HCT116 (cell line): ENCODE results near the gene ACTA2. TPM values are rescaled to one million over a fixed set of nuclear protein-coding genes. Genes with fewer than 3 reads are reported as not detected.

ENCODE experiments used
- ATAC-seq: fragments of 200-7000 bp; cut with Tn5 transposase; 2 replicates; pipeline ENCODE4 v1.9.1; 2020; ENCODE audit warnings: mild to moderate bottlenecking, moderate library complexity
- BruUV-seq: library from RNA; stranded (reverse); fragments of 400-500 nt; replicated peaks from 2 replicates; lab custom pipeline; 2021; lab: Mats Ljungman, UMichigan
- CTCF ChIA-PET: fragments of 300-600 bp; sonication (Branson Sonifier 250); formaldehyde crosslinking; loops from one replicate; lab custom pipeline; 2021; ENCODE audit warnings: antibody characterized with exemption; lab: Charles Lee
- POLR2A ChIA-PET: fragments of 300-600, 350-600 bp; sonication (Branson Sonifier 250); formaldehyde crosslinking; loops from one replicate; lab custom pipeline; 2021; ENCODE audit warnings: antibody characterized with exemption; lab: Charles Lee
- RAD21 ChIA-PET, 2 experiments: fragments of 300-600 bp; sonication (Branson Sonifier 250); formaldehyde crosslinking; loops; one replicate each; lab custom pipeline; 2023; ENCODE audit warnings: low total read pairs in 2 of 2; ENCODE audit not compliant: uncharacterized antibody in 2 of 2, unreplicated experiment in 2 of 2, low non-redundant PET in 1 of 2; lab: Charles Lee
- DNase-seq: peaks from one replicate; pipeline ENCODE4 v3.0.0-alpha.2; 2010; ENCODE audit warnings: low read depth, low spot score
- H2AFZ ChIP-seq: fragments of 200-600 bp; shearing (Covaris generic), sonication (generic); 2 replicates; pipeline ENCODE4 v1.6.1; 2017; ENCODE audit warnings: low read depth, mixed run types, mixed read lengths, antibody characterized with exemption, low read length; ENCODE audit not compliant: poor library complexity, severe bottlenecking
- H3K27ac ChIP-seq: 2 replicates; pipeline ENCODE4 v1.5.1; 2012; ENCODE audit warnings: low read depth, low read length
- H3K27me3 ChIP-seq: fragments of 200-600 bp; sonication (generic); 2 replicates; pipeline ENCODE4 v1.6.1; 2016; ENCODE audit warnings: mixed run types, low read length, mixed read lengths; ENCODE audit not compliant: insufficient read depth
- H3K36me3 ChIP-seq, 2 experiments: fragments of 200-500 bp in 1 of 2; fragments of 200-600 bp in 1 of 2; sonication (Bioruptor generic) in 1 of 2; sonication (generic) in 1 of 2; 2 replicates each; pipeline versions ENCODE4 v1.5.1 to v1.6.1; 2014 to 2016; ENCODE audit warnings: low read length in 2 of 2, inconsistent platforms in 1 of 2, mixed read lengths in 1 of 2, mixed run types in 1 of 2; ENCODE audit not compliant: insufficient read depth in 2 of 2, control insufficient read depth in 1 of 2
- H3K4me1 ChIP-seq, 2 experiments: fragments of 200-600 bp in 1 of 2; sonication (generic) in 1 of 2; 2 replicates each; pipeline versions ENCODE4 v1.5.1 to v1.6.1; 2012 to 2017; ENCODE audit warnings: low read length in 2 of 2, inconsistent platforms in 1 of 2, mild to moderate bottlenecking in 1 of 2, mixed read lengths in 1 of 2, mixed run types in 1 of 2, moderate library complexity in 1 of 2; ENCODE audit not compliant: insufficient read depth in 2 of 2, control insufficient read depth in 1 of 2
- H3K4me2 ChIP-seq: fragments of 200-600 bp; sonication (generic); 2 replicates; pipeline ENCODE4 v1.6.1; 2017; ENCODE audit warnings: mixed run types, low read length, mixed read lengths
- H3K4me3 ChIP-seq, 2 experiments: fragments of 200-600 bp in 1 of 2; sonication (generic) in 1 of 2; replicated peaks in 1 of 2; 2 replicates each; pipeline ENCODE4 v1.5.1; 2011 to 2016; ENCODE audit warnings: low read length in 2 of 2, control low read depth in 1 of 2, low read depth in 1 of 2, mild to moderate bottlenecking in 1 of 2, mixed read lengths in 1 of 2, mixed run types in 1 of 2
- H3K79me2 ChIP-seq: fragments of 200-600 bp; sonication (generic); 2 replicates; pipeline ENCODE4 v1.6.1; 2017; ENCODE audit warnings: mild to moderate bottlenecking, mixed run types, low read length, moderate library complexity, mixed read lengths; ENCODE audit not compliant: insufficient read depth
- H3K9ac ChIP-seq: fragments of 200-600 bp; sonication (generic); 2 replicates; pipeline ENCODE4 v1.6.1; 2016; ENCODE audit warnings: low read length, mixed read lengths
- H3K9me2 ChIP-seq: fragments of 200-600 bp; sonication (generic), shearing (Covaris generic); 2 replicates; pipeline ENCODE4 v1.6.1; 2017; ENCODE audit warnings: mixed run types, mild to moderate bottlenecking, moderate library complexity; ENCODE audit not compliant: insufficient read depth
- H3K9me3 ChIP-seq, 2 experiments: fragments of 200-500 bp in 1 of 2; fragments of 200-600 bp in 1 of 2; sonication (Bioruptor generic) in 1 of 2; sonication (generic) in 1 of 2; 2 replicates each; pipeline ENCODE4 v1.6.1; 2014 to 2017; ENCODE audit warnings: low read length in 2 of 2, mixed read lengths in 2 of 2, inconsistent platforms in 1 of 2, low read depth in 1 of 2, mild to moderate bottlenecking in 1 of 2, mixed run types in 1 of 2, moderate library complexity in 1 of 2; ENCODE audit not compliant: control insufficient read depth in 1 of 2, insufficient read depth in 1 of 2
- H4K20me1 ChIP-seq: fragments of 200-600 bp; sonication (generic), shearing (Covaris generic); 2 replicates; pipeline ENCODE4 v1.6.1; 2017; ENCODE audit warnings: mixed run types, mild to moderate bottlenecking, moderate library complexity; ENCODE audit not compliant: insufficient read depth
- CBX3 ChIP-seq: IDR thresholded peaks from 2 replicates; pipeline ENCODE4 v1.6.1; 2012; ENCODE audit warnings: low read depth
- CTCF ChIP-seq, 3 experiments: fragments of 200-600 bp in 1 of 3; sonication (generic) in 1 of 3; IDR thresholded peaks in 2 of 3; conservative IDR thresholded peaks in 1 of 3; 2 replicates each; pipeline ENCODE4 v1.5.1; 2012 to 2017; ENCODE audit warnings: low read depth in 2 of 3, low read length in 2 of 3, antibody characterized with exemption in 1 of 3, borderline replicate concordance in 1 of 3, control low read depth in 1 of 3, mild to moderate bottlenecking in 1 of 3, mixed read lengths in 1 of 3, mixed run types in 1 of 3, moderate library complexity in 1 of 3; ENCODE audit not compliant: insufficient read depth in 1 of 3
- ELF1 ChIP-seq: IDR thresholded peaks from 2 replicates; pipeline ENCODE4 v1.6.1; 2012; ENCODE audit warnings: low read depth, borderline replicate concordance
- EZH2 ChIP-seq: fragments of 200-600 bp; sonication (generic); IDR thresholded peaks from 2 replicates; pipeline ENCODE4 v1.6.1; 2017; ENCODE audit warnings: antibody characterized with exemption, mixed run types
- JUND ChIP-seq: IDR thresholded peaks from 2 replicates; pipeline ENCODE4 v1.6.1; 2012
- POLR2A ChIP-seq: IDR thresholded peaks from 2 replicates; pipeline ENCODE4 v1.7.0; 2011; ENCODE audit warnings: borderline replicate concordance; ENCODE audit not compliant: insufficient read depth, insufficient read length; ENCODE audit errors: extremely low read depth
- RAD21 ChIP-seq: IDR thresholded peaks from 2 replicates; pipeline ENCODE4 v1.6.1; 2012; ENCODE audit warnings: low read depth, mild to moderate bottlenecking
- YY1 ChIP-seq: IDR thresholded peaks from 2 replicates; pipeline ENCODE4 v1.6.1; 2011; ENCODE audit warnings: low read length, low read depth, moderate library complexity, mild to moderate bottlenecking; ENCODE audit not compliant: insufficient replicate concordance; ENCODE audit errors: extremely low read depth
- ZNF274 ChIP-seq: fragments of 200-500 bp; sonication (Bioruptor generic); IDR thresholded peaks from 2 replicates; pipeline ENCODE4 v1.6.1; 2014; ENCODE audit warnings: mild to moderate bottlenecking, low read depth, low read length, inconsistent platforms
- intact Hi-C: fragments of 100-400 bp; cut with micrococcal nuclease; formaldehyde crosslinking; loops from 2 replicates; pipeline ENCODE4 v1.10.0; 2022
- total RNA-seq: library from RNA; stranded (reverse); gene quantifications from one replicate; pipeline ENCODE4 v1.2.1, GENCODE V29; 2021; ENCODE audit not compliant: unreplicated experiment

Gene ACTA2
- total RNA-seq, 1 experiment from 2014 or later = 9.4 TPM

GRCh38 chr10:88931548-88931947 lies 21.0 kb downstream of the ACTA2 start:
- DNase-seq (no peak), ATAC-seq (no peak)
- no peaks in the 10 kb centered on the region for H4K20me1 ChIP-seq
- no peak overlapping the region for H3K27ac ChIP-seq
- no peak overlapping the region for H3K4me2 ChIP-seq
- H3K27me3 ChIP-seq = no peaks in the 10 kb centered on the region
- H3K4me1 ChIP-seq = peaks cover 7 to 16% of the 10 kb centered on the region in 2 experiments; a peak in 3 of 4 replicates
- no peaks in the 10 kb centered on the region for H3K9me2 ChIP-seq
- no peaks in the 10 kb centered on the region for H3K9me3 ChIP-seq
- ChIA-PET CTCF (interaction anchor here (0.8 to 5.9 kb wide), 11 partner anchors 8 to 615 kb away, joined by 3 to 148 read pairs (median 6); no protein-coding TSS in a partner anchor), RAD21 (interaction anchor here in 1 of 2 experiments (2.0 kb wide), 1 partner anchor 96 kb away, joined by 10 read pairs; no protein-coding TSS in a partner anchor), POLR2A (no interaction called here)
- H3K79me2 ChIP-seq = no peaks in the 10 kb centered on the region
- no peak for TF ChIP-seq JUND
- no peak for TF ChIP-seq YY1
- TF ChIP-seq RAD21 = no peak
- TF ChIP-seq EZH2 = no peak
- no peak for TF ChIP-seq CTCF (IDR thresholded peaks at IDR 0.05 in 2 of 3, conservative IDR thresholded peaks at IDR 0.05 in 1 of 3; ENCODE audit: borderline replicate concordance in 1 of 3, insufficient read depth in 1 of 3, low read depth in 2 of 3, low read length in 2 of 3)
- TF ChIP-seq CBX3 = no peak
- no peak for TF ChIP-seq POLR2A
- TF ChIP-seq ZNF274 = no peak
- no peak for TF ChIP-seq ELF1
- no peak overlapping the region for H2AFZ ChIP-seq
- intact Hi-C loops = no loop called here
- BruUV-seq = no TSS peak
- H3K4me3 ChIP-seq = no peak overlapping the region
- H3K36me3 ChIP-seq = no peaks in the 10 kb centered on the region
- no peak overlapping the region for H3K9ac ChIP-seq
